Fibroblast of pulmonary artery (primary cell): Measurements from ENCODE around the gene MYL2.
"Not testable (repeated sequence)": the region's sequence is repeated elsewhere in the genome, so short reads cannot be mapped to it uniquely, and the experiment has no call there.

Experiments
- DNase-seq: peaks from one replicate; pipeline ENCODE4 v3.0.0-alpha.2; 2010; ENCODE audit warnings: low read depth
- H3K4me3 ChIP-seq: replicated peaks from 2 replicates; pipeline ENCODE4 v1.5.1; 2011; ENCODE audit warnings: low read depth, mild to moderate bottlenecking, control low read depth, low read length, moderate library complexity
- CTCF ChIP-seq: IDR thresholded peaks from 2 replicates; pipeline ENCODE4 v1.5.1; 2011; ENCODE audit warnings: mild to moderate bottlenecking, control low read depth, low read length, inconsistent platforms; ENCODE audit errors: missing control alignments

Gene MYL2

DNA sequence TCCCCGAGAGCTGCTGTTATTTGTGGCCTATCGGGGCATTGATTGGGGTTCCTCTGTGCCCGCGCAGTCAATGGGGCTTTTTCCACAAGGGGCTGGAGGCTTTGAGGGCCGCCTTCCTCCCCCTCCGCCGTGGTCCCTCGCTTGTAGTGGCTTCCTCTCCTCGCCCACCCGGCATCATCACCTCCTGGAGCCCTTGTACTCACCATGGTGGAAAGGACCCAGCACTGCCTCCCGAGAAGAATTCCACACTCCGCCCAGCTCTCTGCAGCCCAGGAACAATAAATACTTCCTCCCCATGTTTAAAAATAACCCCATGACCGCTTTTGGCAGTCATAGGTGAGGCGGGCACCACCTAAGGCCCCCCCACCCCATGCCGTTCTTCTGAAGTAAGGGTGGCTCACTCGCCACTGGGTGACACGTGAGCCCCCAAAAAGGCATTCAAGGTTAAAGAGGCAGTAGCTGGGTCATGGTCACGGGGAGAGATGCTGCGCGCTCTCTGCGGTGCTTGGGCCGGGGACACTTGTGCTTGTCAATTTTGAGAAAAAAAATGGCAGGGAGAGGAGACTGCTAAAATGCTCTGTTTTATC, at the start of gene MYL2:
TSS of gene MYL2 (minus strand) at position 256 of the 587 bp plus-strand sequence. CDS start at position 206, 50 bp downstream.
- no peak for TF ChIP-seq CTCF
- no peak within 1 kb of the TSS for H3K4me3 ChIP-seq
- no peak for DNase-seq

- no peak for TF ChIP-seq CTCF
- no peak overlapping the region for H3K4me3 ChIP-seq
- peak; percentile 3 for DNase-seq
Observed at GRCh38 chr12:110966081-110966760, 45.8 kb upstream of the MYL2 start.

GRCh38 chr12:110965574-110965973, 45.2 kb upstream of the MYL2 start:
- DNase-seq, result no peak
- TF ChIP-seq CTCF, result no peak
- H3K4me3 ChIP-seq, result no peak overlapping the region

- no peak for TF ChIP-seq CTCF
- H3K4me3 ChIP-seq, result no peak overlapping the region
- no peak for DNase-seq
Observed at GRCh38 chr12:110960795-110961194, 40.4 kb upstream of the MYL2 start.

GRCh38 chr12:110957652-110958051, 37.3 kb upstream of the MYL2 start:
- no peak for DNase-seq
- TF ChIP-seq CTCF, result no peak
- no peak overlapping the region for H3K4me3 ChIP-seq

GRCh38 chr12:110957159-110957558, 36.8 kb upstream of the MYL2 start:
- H3K4me3 ChIP-seq, result no peak overlapping the region
- TF ChIP-seq CTCF, result no peak
- DNase-seq, result no peak

DNA sequence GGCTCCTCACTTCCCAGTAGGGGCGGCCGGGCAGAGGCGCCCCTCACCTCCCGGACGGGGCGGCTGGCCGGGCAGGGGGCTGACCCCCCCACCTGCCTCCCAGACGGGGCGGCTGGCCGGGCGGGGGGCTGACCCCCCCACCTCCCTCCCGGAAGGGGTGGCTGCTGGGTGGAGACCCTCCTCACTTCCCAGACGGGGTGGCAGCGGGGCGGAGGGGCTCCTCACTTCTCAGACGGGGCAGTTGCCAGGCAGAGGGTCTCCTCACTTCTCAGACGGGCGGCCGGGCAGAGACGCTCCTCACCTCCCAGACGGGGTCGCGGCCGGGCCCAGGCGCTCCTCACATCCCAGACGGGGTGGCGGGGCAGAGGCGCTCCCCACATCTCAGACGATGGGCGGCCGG, 30.5 kb upstream of the MYL2 start:
- not testable (repeated sequence) for DNase-seq, H3K4me3 ChIP-seq

- not testable (repeated sequence) for DNase-seq, H3K4me3 ChIP-seq
Observed at GRCh38 chr12:110950466-110950865, 30.1 kb upstream of the MYL2 start.
